Fibroblast of lung (primary cell): ENCODE measurements around the gene CTDNEP1.

Experiments used
- EZH2 ChIP-seq: IDR thresholded peaks from 2 replicates; pipeline ENCODE4 v1.5.1; 2012; ENCODE audit warnings: low read length, control low read depth, mild to moderate bottlenecking; ENCODE audit errors: missing control alignments
- TF ChIP-seq, protein P1 (sequence below), 2 donors: IDR thresholded peaks in 1 of 2; conservative IDR thresholded peaks in 1 of 2; 1 replicate in 1 of 2; 2 replicates in 1 of 2; pipeline ENCODE4 v1.5.1; 2011 to 2012; ENCODE audit warnings: low read length in 2 of 2, control low read depth in 1 of 2, inconsistent platforms in 1 of 2, low read depth in 1 of 2, mild to moderate bottlenecking in 1 of 2

DNA sequence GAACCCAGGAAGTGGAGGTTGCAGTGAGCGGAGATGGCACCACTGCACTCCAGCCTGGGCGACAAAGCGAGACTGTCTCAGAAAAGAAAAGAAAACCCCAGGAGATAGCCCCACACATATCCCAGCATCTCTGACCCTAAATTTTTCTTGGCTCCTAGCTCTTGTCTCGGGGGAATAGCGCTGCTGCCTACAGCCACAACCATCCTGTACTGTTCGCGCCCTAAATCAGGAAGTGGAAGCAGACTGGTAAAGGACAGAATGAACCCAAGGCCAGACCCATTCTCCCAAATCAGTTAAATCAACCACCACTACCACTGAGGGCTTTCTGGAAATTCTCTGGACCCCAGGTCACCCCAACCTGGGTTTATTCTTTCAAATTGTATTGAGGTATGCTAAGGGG lies 1.7 kb downstream of the CTDNEP1 start:
- TF ChIP-seq, protein P1, sequence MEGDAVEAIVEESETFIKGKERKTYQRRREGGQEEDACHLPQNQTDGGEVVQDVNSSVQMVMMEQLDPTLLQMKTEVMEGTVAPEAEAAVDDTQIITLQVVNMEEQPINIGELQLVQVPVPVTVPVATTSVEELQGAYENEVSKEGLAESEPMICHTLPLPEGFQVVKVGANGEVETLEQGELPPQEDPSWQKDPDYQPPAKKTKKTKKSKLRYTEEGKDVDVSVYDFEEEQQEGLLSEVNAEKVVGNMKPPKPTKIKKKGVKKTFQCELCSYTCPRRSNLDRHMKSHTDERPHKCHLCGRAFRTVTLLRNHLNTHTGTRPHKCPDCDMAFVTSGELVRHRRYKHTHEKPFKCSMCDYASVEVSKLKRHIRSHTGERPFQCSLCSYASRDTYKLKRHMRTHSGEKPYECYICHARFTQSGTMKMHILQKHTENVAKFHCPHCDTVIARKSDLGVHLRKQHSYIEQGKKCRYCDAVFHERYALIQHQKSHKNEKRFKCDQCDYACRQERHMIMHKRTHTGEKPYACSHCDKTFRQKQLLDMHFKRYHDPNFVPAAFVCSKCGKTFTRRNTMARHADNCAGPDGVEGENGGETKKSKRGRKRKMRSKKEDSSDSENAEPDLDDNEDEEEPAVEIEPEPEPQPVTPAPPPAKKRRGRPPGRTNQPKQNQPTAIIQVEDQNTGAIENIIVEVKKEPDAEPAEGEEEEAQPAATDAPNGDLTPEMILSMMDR (conservative IDR thresholded peaks at IDR 0.05 in 1 of 2, IDR thresholded peaks at IDR 0.05 in 1 of 2; ENCODE audit: low read depth in 1 of 2, low read length in 2 of 2) = no peak
- no peak for TF ChIP-seq EZH2
